Measurements from ENCODE around the gene MRPL19. TPM values are rescaled to one million over a fixed set of nuclear protein-coding genes. Genes with fewer than 3 reads are reported as not detected.

The MRPL19 gene
- total and polyA plus RNA-seq, 2 donors (not counting 3 experiments of a cell fraction or from before 2014, with no cell fraction given), result 13.0 to 52.3 TPM

DNA sequence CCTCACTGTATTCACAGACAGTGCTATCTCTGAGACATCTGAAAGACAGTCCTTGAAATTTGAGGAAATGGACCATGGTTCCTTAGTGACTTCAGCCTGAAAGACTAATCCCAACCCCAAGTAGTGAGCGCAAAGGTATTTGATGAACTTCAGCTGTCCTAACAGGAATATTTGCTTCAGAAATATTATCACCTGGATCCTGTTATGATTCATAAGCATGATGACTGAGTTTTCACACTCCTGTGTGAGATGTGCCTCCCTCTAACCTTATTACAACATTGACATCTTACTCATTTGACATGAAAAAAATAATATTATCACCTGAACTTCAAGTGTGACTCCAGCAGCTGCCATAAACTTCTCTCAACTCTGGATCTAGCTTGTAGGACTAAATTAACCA, 11.6 kb upstream of the MRPL19 start:
- POLR2A ChIA-PET, result no interaction called here
- no peak overlapping the region for H3K27ac ChIP-seq (ENCODE audit: insufficient read depth, low read depth, low read length)
- no peak overlapping the region for H3K9ac ChIP-seq (replicated peaks; ENCODE audit: extremely low read depth, insufficient read depth, low read length)
- intact Hi-C loops (cut with micrococcal nuclease) (no loop called here), dilution Hi-C loops (cut with MboI; ENCODE audit: extremely low pct_ligation_motif_present, low sequenced_read_pairs) (no loop called here)
- FAIRE-seq (no peak), DNase-seq (ENCODE audit: low read depth, low spot score) (no peak)
- peaks cover 18 to 23% of the 10 kb centered on the region in 2 experiments for H3K27me3 ChIP-seq (ENCODE audit: control insufficient read depth in 2 of 2, insufficient read depth in 2 of 2, low read length in 2 of 2)
- no peaks in the 10 kb centered on the region for H3K9me3 ChIP-seq (replicated peaks; ENCODE audit: control insufficient read depth, insufficient read depth, low read length)
- H2AFZ ChIP-seq (ENCODE audit: low read depth, low read length), result no peak overlapping the region
- TF ChIP-seq EZH2 (IDR thresholded peaks at IDR 0.05; ENCODE audit: borderline replicate concordance, low read depth, low read length, severe bottlenecking) (no peak), POLR2A (IDR thresholded peaks at IDR 0.05; ENCODE audit: low read depth, low read length) (no peak), MYC (IDR thresholded peaks at IDR 0.05; ENCODE audit: low read depth, low read length) (no peak), FOS (IDR thresholded peaks at IDR 0.05; ENCODE audit: borderline replicate concordance, insufficient read depth, low read length) (no peak)
- TF ChIP-seq, protein P1, sequence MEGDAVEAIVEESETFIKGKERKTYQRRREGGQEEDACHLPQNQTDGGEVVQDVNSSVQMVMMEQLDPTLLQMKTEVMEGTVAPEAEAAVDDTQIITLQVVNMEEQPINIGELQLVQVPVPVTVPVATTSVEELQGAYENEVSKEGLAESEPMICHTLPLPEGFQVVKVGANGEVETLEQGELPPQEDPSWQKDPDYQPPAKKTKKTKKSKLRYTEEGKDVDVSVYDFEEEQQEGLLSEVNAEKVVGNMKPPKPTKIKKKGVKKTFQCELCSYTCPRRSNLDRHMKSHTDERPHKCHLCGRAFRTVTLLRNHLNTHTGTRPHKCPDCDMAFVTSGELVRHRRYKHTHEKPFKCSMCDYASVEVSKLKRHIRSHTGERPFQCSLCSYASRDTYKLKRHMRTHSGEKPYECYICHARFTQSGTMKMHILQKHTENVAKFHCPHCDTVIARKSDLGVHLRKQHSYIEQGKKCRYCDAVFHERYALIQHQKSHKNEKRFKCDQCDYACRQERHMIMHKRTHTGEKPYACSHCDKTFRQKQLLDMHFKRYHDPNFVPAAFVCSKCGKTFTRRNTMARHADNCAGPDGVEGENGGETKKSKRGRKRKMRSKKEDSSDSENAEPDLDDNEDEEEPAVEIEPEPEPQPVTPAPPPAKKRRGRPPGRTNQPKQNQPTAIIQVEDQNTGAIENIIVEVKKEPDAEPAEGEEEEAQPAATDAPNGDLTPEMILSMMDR (IDR thresholded peaks at IDR 0.05; ENCODE audit: extremely low read depth in 1 of 2, insufficient read depth in 1 of 2, low read depth in 1 of 2, low read length in 2 of 2), result no peak
- H3K9me1 ChIP-seq (replicated peaks; ENCODE audit: control insufficient read depth, extremely low read depth, insufficient read depth, low read length), result no peaks in the 10 kb centered on the region
- H3K4me1 ChIP-seq (ENCODE audit: control insufficient read depth, extremely low read depth, insufficient read depth, low read length), result peaks cover under 1% of the 10 kb centered on the region
- H3K79me2 ChIP-seq (ENCODE audit: control insufficient read depth, insufficient read depth, low read length), result no peaks in the 10 kb centered on the region
- no TSS peak for BruUV-seq (replicated peaks)
- CTCF ChIA-PET, result interaction anchor here (1.5 to 1.6 kb wide), 2 partner anchors 26 to 42 kb away, joined by 4 to 5 read pairs; no protein-coding TSS in a partner anchor
- no peaks in the 10 kb centered on the region for H3K36me3 ChIP-seq (ENCODE audit: control insufficient read depth in 2 of 2, extremely low read depth in 1 of 2, insufficient read depth in 2 of 2, low read length in 2 of 2)
- no peak overlapping the region for H3K4me3 ChIP-seq (replicated peaks in 1 of 3; ENCODE audit: insufficient read depth in 1 of 3, low read depth in 1 of 3, low read length in 3 of 3)
- no peak overlapping the region for H3K4me2 ChIP-seq (ENCODE audit: insufficient read depth, low read length)
- H4K20me1 ChIP-seq (replicated peaks; ENCODE audit: control insufficient read depth, extremely low read depth, insufficient read depth, low read length), result no peaks in the 10 kb centered on the region

GRCh38 chr2:75637568-75637967, 9.0 kb upstream of the MRPL19 start:
- ChIA-PET CTCF (interaction anchor here (1.3 to 2.5 kb wide), 5 partner anchors 9 to 173 kb away, joined by 3 to 12 read pairs (median 6); partner anchors contain the start of gene MRPL19), POLR2A (no interaction called here)
- no peak overlapping the region for H3K4me3 ChIP-seq (replicated peaks in 1 of 3; ENCODE audit: insufficient read depth in 1 of 3, low read depth in 1 of 3, low read length in 3 of 3)
- H2AFZ ChIP-seq (ENCODE audit: low read depth, low read length), result no peak overlapping the region
- FAIRE-seq, result no peak
- H3K4me2 ChIP-seq (ENCODE audit: insufficient read depth, low read length), result no peak overlapping the region
- dilution Hi-C loops (cut with MboI; ENCODE audit: extremely low pct_ligation_motif_present, low sequenced_read_pairs) (no loop called here), intact Hi-C loops (cut with micrococcal nuclease) (no loop called here)
- H3K9ac ChIP-seq (replicated peaks; ENCODE audit: extremely low read depth, insufficient read depth, low read length), result no peak overlapping the region
- TF ChIP-seq JUN (IDR thresholded peaks at IDR 0.05; ENCODE audit: borderline replicate concordance, insufficient read depth, insufficient read length, low read depth), result no peak
- TF ChIP-seq, protein P1 (IDR thresholded peaks at IDR 0.05; ENCODE audit: extremely low read depth in 1 of 2, insufficient read depth in 1 of 2, low read depth in 1 of 2, low read length in 2 of 2), result peak in 1 of 2 donors; percentile 3
- BruUV-seq (replicated peaks), result no TSS peak
- H3K36me3 ChIP-seq (ENCODE audit: control insufficient read depth in 2 of 2, extremely low read depth in 1 of 2, insufficient read depth in 2 of 2, low read length in 2 of 2), result no peaks in the 10 kb centered on the region
- H3K79me2 ChIP-seq (ENCODE audit: control insufficient read depth, insufficient read depth, low read length), result no peaks in the 10 kb centered on the region
- H3K27ac ChIP-seq (ENCODE audit: insufficient read depth, low read depth, low read length), result no peak overlapping the region
- no peaks in the 10 kb centered on the region for H3K9me3 ChIP-seq (replicated peaks; ENCODE audit: control insufficient read depth, insufficient read depth, low read length)
- no peaks in the 10 kb centered on the region for H3K9me1 ChIP-seq (replicated peaks; ENCODE audit: control insufficient read depth, extremely low read depth, insufficient read depth, low read length)
- no peaks in the 10 kb centered on the region for H4K20me1 ChIP-seq (replicated peaks; ENCODE audit: control insufficient read depth, extremely low read depth, insufficient read depth, low read length)
- H3K4me1 ChIP-seq (ENCODE audit: control insufficient read depth, extremely low read depth, insufficient read depth, low read length), result peaks cover 14% of the 10 kb centered on the region
- DNase-seq (ENCODE audit: low read depth, low spot score), result no peak
- H3K27me3 ChIP-seq (ENCODE audit: control insufficient read depth in 2 of 2, insufficient read depth in 2 of 2, low read length in 2 of 2), result peaks cover 14 to 21% of the 10 kb centered on the region in 2 experiments

Data from endothelial cell of umbilical vein (primary cell).